Effector CD8-positive, alpha-beta T cell (primary cell): Measurements from ENCODE around the gene CSF1.
"Not testable (repeated sequence)": the region's sequence is repeated elsewhere in the genome, so short reads cannot be mapped to it uniquely, and the experiment has no call there.

Experiments used
- DNase-seq: peaks from one replicate; lab custom pipeline; 2025; lab: John Stamatoyannopoulos, UW
- total RNA-seq, 4 experiments: gene quantifications; one replicate each; lab custom pipeline; 2026; lab: John Stamatoyannopoulos, UW

Gene CSF1
- total RNA-seq: 7.4 to 62.3 (median 10.9) reads per million in 4 experiments

GRCh38 chr1:109910123-109910962 is at the start of gene CSF1:
Gene CSF1 (plus strand): TSS chr1:109910849. CDS start chr1:109911024, 175 bp downstream.
- peak; percentile 7 for DNase-seq

GRCh38 chr1:109861616-109862015 is 49.0 kb upstream of the CSF1 start:
- DNase-seq: not testable (repeated sequence)

GRCh38 chr1:109863667-109864046 is 47.0 kb upstream of the CSF1 start:
- no peak for DNase-seq

- DNase-seq: no peak
Observed at GRCh38 chr1:109864047-109864822, 46.4 kb upstream of the CSF1 start.

- no peak for DNase-seq
Observed at GRCh38 chr1:109864930-109865612, 45.6 kb upstream of the CSF1 start.

- no peak for DNase-seq
Observed at GRCh38 chr1:109866071-109866470, 44.6 kb upstream of the CSF1 start.

GRCh38 chr1:109873278-109874175 is 37.1 kb upstream of the CSF1 start:
- DNase-seq: no peak

- no peak for DNase-seq
Observed at GRCh38 chr1:109874445-109874844, 36.2 kb upstream of the CSF1 start.

GRCh38 chr1:109875874-109876273 is 34.8 kb upstream of the CSF1 start:
- DNase-seq: no peak

GRCh38 chr1:109876617-109877316 is 33.9 kb upstream of the CSF1 start:
- no peak for DNase-seq

- DNase-seq: no peak
Observed at GRCh38 chr1:109877317-109877771, 33.3 kb upstream of the CSF1 start.

- DNase-seq: no peak
Observed at GRCh38 chr1:109877776-109878175, 32.9 kb upstream of the CSF1 start.

- no peak for DNase-seq
Observed at GRCh38 chr1:109878531-109879104, 32.0 kb upstream of the CSF1 start.

GRCh38 chr1:109879371-109879770 is 31.3 kb upstream of the CSF1 start:
- not testable (repeated sequence) for DNase-seq

- DNase-seq: no peak
Observed at GRCh38 chr1:109879881-109880525, 30.6 kb upstream of the CSF1 start.

- DNase-seq: no peak
Observed at GRCh38 chr1:109880971-109881894, 29.4 kb upstream of the CSF1 start.

GRCh38 chr1:109881906-109882287 is 28.8 kb upstream of the CSF1 start:
- no peak for DNase-seq
